BJ (cell line): ENCODE data around the gene FAM240A. TPM values are rescaled to one million over a fixed set of nuclear protein-coding genes. Genes with fewer than 3 reads are reported as not detected.

Experiments
- CTCF ChIA-PET: fragments of 350-600 bp; formaldehyde crosslinking; extraction: SDS; loops from one replicate; lab custom pipeline; 2021; ENCODE audit warnings: antibody characterized with exemption, inconsistent platforms; lab: Yijun Ruan, JAX
- POLR2A ChIA-PET: fragments of 300-600 bp; sonication (Branson Sonifier 250); formaldehyde crosslinking; extraction: SDS; loops from one replicate; lab custom pipeline; 2021; ENCODE audit warnings: antibody characterized with exemption; lab: Charles Lee
- DNase-seq: peaks from one replicate; pipeline ENCODE4 v3.0.0-alpha.2; 2011; ENCODE audit warnings: low read depth
- H3K27me3 ChIP-seq: 2 replicates; pipeline ENCODE4 v1.6.0; 2011; ENCODE audit warnings: low read length; ENCODE audit not compliant: control insufficient read depth, insufficient read depth
- H3K36me3 ChIP-seq: 2 replicates; pipeline ENCODE4 v1.5.1; 2011; ENCODE audit warnings: low read length; ENCODE audit not compliant: control insufficient read depth, insufficient read depth
- H3K4me3 ChIP-seq: 2 replicates; pipeline ENCODE4 v1.5.1; 2011; ENCODE audit warnings: low read depth, mild to moderate bottlenecking, control low read depth, low read length
- CTCF ChIP-seq: IDR thresholded peaks from 2 replicates; pipeline ENCODE4 v1.5.1; 2011; ENCODE audit warnings: low read depth, mild to moderate bottlenecking, control low read depth, inconsistent platforms, low read length, moderate library complexity; ENCODE audit not compliant: insufficient read depth
- polyA plus RNA-seq: library from polyadenylated mRNA; depleted of rRNA; stranded (reverse); fragments of >200 nt; gene quantifications from 2 replicates; pipeline ENCODE4 v1.2.3, GENCODE V29; 2011

Gene FAM240A
- polyA plus RNA-seq, 1 experiment: not detected

GRCh38 chr3:46663591-46664135, 51.3 kb downstream of the FAM240A start:
- ChIA-PET POLR2A (no interaction called here), CTCF (interaction anchor here (0.6 to 6.1 kb wide), 5 partner anchors 9 to 175 kb away, joined by 3 to 24 read pairs (median 8); no protein-coding TSS in a partner anchor)
- DNase-seq: no peak
- H3K27me3 ChIP-seq: peaks cover 1% of the 10 kb centered on the region; the same call in 1 of the 2 replicates
- no peak overlapping the region for H3K4me3 ChIP-seq
- H3K36me3 ChIP-seq: no peaks in the 10 kb centered on the region
- TF ChIP-seq CTCF: 0 out of 2 replicates have a peak, but pooled peaks have one; percentile 8

GRCh38 chr3:46664188-46664970, 52.1 kb downstream of the FAM240A start:
- no peak overlapping the region for H3K4me3 ChIP-seq
- no peak for DNase-seq
- no peaks in the 10 kb centered on the region for H3K36me3 ChIP-seq
- TF ChIP-seq CTCF: no peak
- ChIA-PET CTCF (interaction anchor here (0.8 to 2.4 kb wide), 4 partner anchors 8 to 35 kb away, joined by 3 to 9 read pairs (median 6); no protein-coding TSS in a partner anchor), POLR2A (no interaction called here)
- peaks cover 1% of the 10 kb centered on the region; the same call in 1 of the 2 replicates for H3K27me3 ChIP-seq

GRCh38 chr3:46664971-46665762, 52.8 kb downstream of the FAM240A start:
- POLR2A ChIA-PET: no interaction called here
- Histone ChIP-seq H3K4me3 (no peak overlapping the region), H3K27me3 (no peaks in the 10 kb centered on the region; the same call in 1 of the 2 replicates), H3K36me3 (no peaks in the 10 kb centered on the region)
- DNase-seq: no peak
- CTCF ChIA-PET: interaction anchor here (0.8 to 1.2 kb wide), 2 partner anchors 34 to 35 kb away, joined by 3 to 4 read pairs; no protein-coding TSS in a partner anchor
- no peak for TF ChIP-seq CTCF

GRCh38 chr3:46665763-46666452, 53.6 kb downstream of the FAM240A start:
- no peak for TF ChIP-seq CTCF
- Histone ChIP-seq H3K4me3 (no peak overlapping the region), H3K36me3 (no peaks in the 10 kb centered on the region), H3K27me3 (no peaks in the 10 kb centered on the region; the same call in 1 of the 2 replicates)
- DNase-seq: no peak
- ChIA-PET POLR2A (no interaction called here), CTCF (interaction anchor here (1.2 kb wide), 1 partner anchor 33 kb away, joined by 4 read pairs; no protein-coding TSS in a partner anchor)
